Measurements from ENCODE around the gene SELL.

- TF ChIP-seq CTCF (IDR thresholded peaks at IDR 0.05), result no peak
- TF ChIP-seq EZH2phosphoT487 (IDR thresholded peaks at IDR 0.05), result no peak
- no peak for TF ChIP-seq EZH2 (IDR thresholded peaks at IDR 0.05)
Measured at GRCh38 chr1:169731446-169731845, 20.0 kb upstream of the SELL start.
